ENCODE data around the gene CASP7.

Gene CASP7

GRCh38 chr10:113732966-113733365 lies 53.3 kb downstream of the CASP7 start:
- Histone ChIP-seq H3F3A (ENCODE audit: insufficient read depth) (no peaks in the 10 kb centered on the region), H3K27me3 (ENCODE audit: low read length) (no peaks in the 10 kb centered on the region), H2AFZ (ENCODE audit: low read depth, low read length, severe bottlenecking) (no peak overlapping the region), H3K4me2 (ENCODE audit: low read depth, low read length, poor library complexity, severe bottlenecking) (no peak overlapping the region), H4K20me1 (ENCODE audit: low read depth, low read length) (no peaks in the 10 kb centered on the region), H3K36me3 (ENCODE audit: low read length) (no peaks in the 10 kb centered on the region), H3K27ac (ENCODE audit: low read depth, low read length) (no peak overlapping the region), H3K9me2 (replicated peaks; ENCODE audit: insufficient read depth, low read length) (no peaks in the 10 kb centered on the region), H3K9ac (ENCODE audit: low read length) (no peak overlapping the region), H3K79me2 (ENCODE audit: insufficient read depth, low read length) (no peaks in the 10 kb centered on the region), H3K4me3 (ENCODE audit: insufficient read depth, low read length, poor library complexity, severe bottlenecking) (no peak overlapping the region), H3K9me3 (ENCODE audit: insufficient read depth, low read length) (no peaks in the 10 kb centered on the region)
- TF ChIP-seq EZH2phosphoT487 (conservative IDR thresholded peaks at IDR 0.05; ENCODE audit: low read length) (no peak), CTCF (IDR thresholded peaks at IDR 0.05; ENCODE audit: insufficient read depth, low read length, poor library complexity, severe bottlenecking) (no peak)

GRCh38 chr10:113733635-113734034 lies 53.9 kb downstream of the CASP7 start:
- H3K9ac ChIP-seq (ENCODE audit: low read length): no peak overlapping the region
- no peaks in the 10 kb centered on the region for H3K9me3 ChIP-seq (ENCODE audit: insufficient read depth, low read length)
- H3K4me3 ChIP-seq (ENCODE audit: insufficient read depth, low read length, poor library complexity, severe bottlenecking): no peak overlapping the region
- H3K27ac ChIP-seq (ENCODE audit: low read depth, low read length): no peak overlapping the region
- no peak for TF ChIP-seq CTCF (IDR thresholded peaks at IDR 0.05; ENCODE audit: insufficient read depth, low read length, poor library complexity, severe bottlenecking)
- TF ChIP-seq EZH2phosphoT487 (conservative IDR thresholded peaks at IDR 0.05; ENCODE audit: low read length): no peak
- H3K27me3 ChIP-seq (ENCODE audit: low read length): no peaks in the 10 kb centered on the region
- H3F3A ChIP-seq (ENCODE audit: insufficient read depth): no peaks in the 10 kb centered on the region
- H3K79me2 ChIP-seq (ENCODE audit: insufficient read depth, low read length): no peaks in the 10 kb centered on the region
- no peaks in the 10 kb centered on the region for H3K9me2 ChIP-seq (replicated peaks; ENCODE audit: insufficient read depth, low read length)
- H2AFZ ChIP-seq (ENCODE audit: low read depth, low read length, severe bottlenecking): no peak overlapping the region
- no peaks in the 10 kb centered on the region for H4K20me1 ChIP-seq (ENCODE audit: low read depth, low read length)
- H3K36me3 ChIP-seq (ENCODE audit: low read length): no peaks in the 10 kb centered on the region
- no peak overlapping the region for H3K4me2 ChIP-seq (ENCODE audit: low read depth, low read length, poor library complexity, severe bottlenecking)

- Histone ChIP-seq H3K9ac (ENCODE audit: low read length) (no peak overlapping the region), H3K79me2 (ENCODE audit: insufficient read depth, low read length) (no peaks in the 10 kb centered on the region), H3K27ac (ENCODE audit: low read depth, low read length) (no peak overlapping the region), H2AFZ (ENCODE audit: low read depth, low read length, severe bottlenecking) (no peak overlapping the region), H3F3A (ENCODE audit: insufficient read depth) (no peaks in the 10 kb centered on the region), H3K4me3 (ENCODE audit: insufficient read depth, low read length, poor library complexity, severe bottlenecking) (no peak overlapping the region), H3K9me2 (replicated peaks; ENCODE audit: insufficient read depth, low read length) (no peaks in the 10 kb centered on the region), H4K20me1 (ENCODE audit: low read depth, low read length) (no peaks in the 10 kb centered on the region), H3K9me3 (ENCODE audit: insufficient read depth, low read length) (no peaks in the 10 kb centered on the region), H3K27me3 (ENCODE audit: low read length) (no peaks in the 10 kb centered on the region), H3K36me3 (ENCODE audit: low read length) (no peaks in the 10 kb centered on the region), H3K4me2 (ENCODE audit: low read depth, low read length, poor library complexity, severe bottlenecking) (no peak overlapping the region)
- TF ChIP-seq EZH2phosphoT487 (conservative IDR thresholded peaks at IDR 0.05; ENCODE audit: low read length): no peak
- no peak for TF ChIP-seq CTCF (IDR thresholded peaks at IDR 0.05; ENCODE audit: insufficient read depth, low read length, poor library complexity, severe bottlenecking)
Observed at GRCh38 chr10:113735913-113736312, 56.2 kb downstream of the CASP7 start.

All from SU-DHL-6 (cell line).